ENCODE data around the gene NUP133. TPM values are rescaled to one million over a fixed set of nuclear protein-coding genes. Genes with fewer than 3 reads are reported as not detected.

Gene NUP133
- total RNA-seq, 1 experiment from 2014 or later, result 67.8 TPM

DNA sequence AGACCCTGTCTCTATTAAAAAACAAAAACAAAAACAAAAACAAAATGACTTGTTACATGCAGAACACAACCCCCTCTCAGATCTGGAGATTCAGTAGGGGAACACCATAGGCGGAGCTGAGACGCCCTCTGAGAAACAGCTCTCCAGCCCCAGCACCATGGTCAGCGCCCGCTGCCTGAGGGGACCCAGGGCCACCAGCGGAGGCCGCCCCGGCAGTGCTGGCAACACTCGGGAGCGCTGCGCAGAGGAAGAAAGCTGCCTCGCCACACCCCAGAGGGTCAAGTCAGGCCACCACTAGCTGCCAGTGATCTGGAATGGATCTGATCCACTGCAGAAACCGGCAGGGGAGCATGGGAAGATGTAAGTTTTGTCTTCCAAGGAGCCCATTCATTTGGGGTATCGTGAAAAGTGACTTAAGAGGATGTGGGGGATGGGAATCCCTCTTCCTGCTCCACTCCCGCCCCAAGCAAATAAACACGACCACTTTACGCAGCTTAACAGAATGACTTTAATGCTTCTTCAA lies 77.3 kb downstream of the NUP133 start (continued):
- TF ChIP-seq, protein P1, sequence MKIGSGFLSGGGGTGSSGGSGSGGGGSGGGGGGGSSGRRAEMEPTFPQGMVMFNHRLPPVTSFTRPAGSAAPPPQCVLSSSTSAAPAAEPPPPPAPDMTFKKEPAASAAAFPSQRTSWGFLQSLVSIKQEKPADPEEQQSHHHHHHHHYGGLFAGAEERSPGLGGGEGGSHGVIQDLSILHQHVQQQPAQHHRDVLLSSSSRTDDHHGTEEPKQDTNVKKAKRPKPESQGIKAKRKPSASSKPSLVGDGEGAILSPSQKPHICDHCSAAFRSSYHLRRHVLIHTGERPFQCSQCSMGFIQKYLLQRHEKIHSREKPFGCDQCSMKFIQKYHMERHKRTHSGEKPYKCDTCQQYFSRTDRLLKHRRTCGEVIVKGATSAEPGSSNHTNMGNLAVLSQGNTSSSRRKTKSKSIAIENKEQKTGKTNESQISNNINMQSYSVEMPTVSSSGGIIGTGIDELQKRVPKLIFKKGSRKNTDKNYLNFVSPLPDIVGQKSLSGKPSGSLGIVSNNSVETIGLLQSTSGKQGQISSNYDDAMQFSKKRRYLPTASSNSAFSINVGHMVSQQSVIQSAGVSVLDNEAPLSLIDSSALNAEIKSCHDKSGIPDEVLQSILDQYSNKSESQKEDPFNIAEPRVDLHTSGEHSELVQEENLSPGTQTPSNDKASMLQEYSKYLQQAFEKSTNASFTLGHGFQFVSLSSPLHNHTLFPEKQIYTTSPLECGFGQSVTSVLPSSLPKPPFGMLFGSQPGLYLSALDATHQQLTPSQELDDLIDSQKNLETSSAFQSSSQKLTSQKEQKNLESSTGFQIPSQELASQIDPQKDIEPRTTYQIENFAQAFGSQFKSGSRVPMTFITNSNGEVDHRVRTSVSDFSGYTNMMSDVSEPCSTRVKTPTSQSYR (CRISPR knock-in tag; IDR thresholded peaks at IDR 0.05), result 0 out of 2 replicates have a peak, but pooled peaks have one; percentile 57
- peak; percentile 90 for TF ChIP-seq TEAD1 (CRISPR knock-in tag; IDR thresholded peaks at IDR 0.05)
- TF ChIP-seq, protein P2, sequence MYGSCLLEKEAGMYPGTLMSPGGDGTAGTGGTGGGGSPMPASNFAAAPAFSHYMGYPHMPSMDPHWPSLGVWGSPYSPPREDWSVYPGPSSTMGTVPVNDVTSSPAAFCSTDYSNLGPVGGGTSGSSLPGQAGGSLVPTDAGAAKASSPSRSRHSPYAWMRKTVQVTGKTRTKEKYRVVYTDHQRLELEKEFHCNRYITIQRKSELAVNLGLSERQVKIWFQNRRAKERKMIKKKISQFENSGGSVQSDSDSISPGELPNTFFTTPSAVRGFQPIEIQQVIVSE (CRISPR knock-in tag; IDR thresholded peaks at IDR 0.05; ENCODE audit: borderline replicate concordance), result no peak
- TF ChIP-seq, protein P3, sequence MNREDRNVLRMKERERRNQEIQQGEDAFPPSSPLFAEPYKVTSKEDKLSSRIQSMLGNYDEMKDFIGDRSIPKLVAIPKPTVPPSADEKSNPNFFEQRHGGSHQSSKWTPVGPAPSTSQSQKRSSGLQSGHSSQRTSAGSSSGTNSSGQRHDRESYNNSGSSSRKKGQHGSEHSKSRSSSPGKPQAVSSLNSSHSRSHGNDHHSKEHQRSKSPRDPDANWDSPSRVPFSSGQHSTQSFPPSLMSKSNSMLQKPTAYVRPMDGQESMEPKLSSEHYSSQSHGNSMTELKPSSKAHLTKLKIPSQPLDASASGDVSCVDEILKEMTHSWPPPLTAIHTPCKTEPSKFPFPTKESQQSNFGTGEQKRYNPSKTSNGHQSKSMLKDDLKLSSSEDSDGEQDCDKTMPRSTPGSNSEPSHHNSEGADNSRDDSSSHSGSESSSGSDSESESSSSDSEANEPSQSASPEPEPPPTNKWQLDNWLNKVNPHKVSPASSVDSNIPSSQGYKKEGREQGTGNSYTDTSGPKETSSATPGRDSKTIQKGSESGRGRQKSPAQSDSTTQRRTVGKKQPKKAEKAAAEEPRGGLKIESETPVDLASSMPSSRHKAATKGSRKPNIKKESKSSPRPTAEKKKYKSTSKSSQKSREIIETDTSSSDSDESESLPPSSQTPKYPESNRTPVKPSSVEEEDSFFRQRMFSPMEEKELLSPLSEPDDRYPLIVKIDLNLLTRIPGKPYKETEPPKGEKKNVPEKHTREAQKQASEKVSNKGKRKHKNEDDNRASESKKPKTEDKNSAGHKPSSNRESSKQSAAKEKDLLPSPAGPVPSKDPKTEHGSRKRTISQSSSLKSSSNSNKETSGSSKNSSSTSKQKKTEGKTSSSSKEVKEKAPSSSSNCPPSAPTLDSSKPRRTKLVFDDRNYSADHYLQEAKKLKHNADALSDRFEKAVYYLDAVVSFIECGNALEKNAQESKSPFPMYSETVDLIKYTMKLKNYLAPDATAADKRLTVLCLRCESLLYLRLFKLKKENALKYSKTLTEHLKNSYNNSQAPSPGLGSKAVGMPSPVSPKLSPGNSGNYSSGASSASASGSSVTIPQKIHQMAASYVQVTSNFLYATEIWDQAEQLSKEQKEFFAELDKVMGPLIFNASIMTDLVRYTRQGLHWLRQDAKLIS (CRISPR knock-in tag; IDR thresholded peaks at IDR 0.05; ENCODE audit: borderline replicate concordance), result peak; percentile 32; the same call in 1 of the 2 replicates

DNA sequence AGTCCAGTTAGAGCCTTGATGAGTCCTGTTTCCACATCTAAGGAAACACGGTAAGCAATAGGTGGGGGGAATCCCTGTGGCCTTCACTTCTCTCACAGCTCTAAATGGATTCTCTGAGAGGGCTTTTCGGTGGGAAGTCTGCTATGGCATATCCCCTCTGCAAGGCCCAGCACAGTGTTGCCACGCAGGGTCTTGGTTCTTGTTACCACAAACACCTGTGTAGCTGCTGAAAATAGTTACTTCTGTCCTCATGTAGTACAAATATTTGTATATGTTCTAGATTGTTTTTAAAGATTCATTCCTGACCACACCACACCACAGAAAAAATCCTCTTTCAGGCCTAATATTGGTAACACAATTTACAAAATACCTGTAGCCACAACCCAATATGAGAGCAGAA lies 79.9 kb downstream of the NUP133 start:
- peaks cover 8% of the 10 kb centered on the region for H3K9me3 Mint-ChIP-seq

DNA sequence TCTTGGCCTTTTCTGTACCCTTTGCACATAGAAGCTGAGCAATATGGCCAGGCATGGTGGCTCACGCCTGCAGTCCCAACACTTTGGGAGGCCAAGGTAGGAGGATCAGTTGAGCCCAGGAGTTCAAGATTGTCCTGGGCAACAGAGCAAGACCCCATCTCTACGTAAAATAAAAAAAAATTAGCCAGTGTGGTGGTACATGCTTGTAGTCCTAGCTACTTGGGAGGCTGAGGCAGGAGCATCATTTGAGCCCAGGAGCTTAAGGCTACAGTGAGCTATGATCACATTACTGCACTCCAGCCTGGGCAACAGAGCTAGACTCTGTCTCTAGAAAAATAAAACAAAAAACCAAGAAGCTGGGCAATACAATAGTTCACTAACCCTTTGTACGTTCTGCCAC lies 80.6 kb downstream of the NUP133 start:
- no peak overlapping the region for H3K27ac Mint-ChIP-seq
- H3K4me1 Mint-ChIP-seq, result peaks cover 12% of the 10 kb centered on the region
- no peak overlapping the region for H3K4me3 Mint-ChIP-seq
- H3K27me3 Mint-ChIP-seq (ENCODE audit: low read depth), result peaks cover 61% of the 10 kb centered on the region
- CTCF ChIA-PET, result no interaction called here
- no peak for ATAC-seq
- no peak for DNase-seq (ENCODE audit: low spot score)
- H3K36me3 Mint-ChIP-seq, result peaks cover 10% of the 10 kb centered on the region
- peaks cover 13% of the 10 kb centered on the region for H3K9me3 Mint-ChIP-seq
- POLR2A ChIA-PET, result no interaction called here
- TF ChIP-seq, protein P4, sequence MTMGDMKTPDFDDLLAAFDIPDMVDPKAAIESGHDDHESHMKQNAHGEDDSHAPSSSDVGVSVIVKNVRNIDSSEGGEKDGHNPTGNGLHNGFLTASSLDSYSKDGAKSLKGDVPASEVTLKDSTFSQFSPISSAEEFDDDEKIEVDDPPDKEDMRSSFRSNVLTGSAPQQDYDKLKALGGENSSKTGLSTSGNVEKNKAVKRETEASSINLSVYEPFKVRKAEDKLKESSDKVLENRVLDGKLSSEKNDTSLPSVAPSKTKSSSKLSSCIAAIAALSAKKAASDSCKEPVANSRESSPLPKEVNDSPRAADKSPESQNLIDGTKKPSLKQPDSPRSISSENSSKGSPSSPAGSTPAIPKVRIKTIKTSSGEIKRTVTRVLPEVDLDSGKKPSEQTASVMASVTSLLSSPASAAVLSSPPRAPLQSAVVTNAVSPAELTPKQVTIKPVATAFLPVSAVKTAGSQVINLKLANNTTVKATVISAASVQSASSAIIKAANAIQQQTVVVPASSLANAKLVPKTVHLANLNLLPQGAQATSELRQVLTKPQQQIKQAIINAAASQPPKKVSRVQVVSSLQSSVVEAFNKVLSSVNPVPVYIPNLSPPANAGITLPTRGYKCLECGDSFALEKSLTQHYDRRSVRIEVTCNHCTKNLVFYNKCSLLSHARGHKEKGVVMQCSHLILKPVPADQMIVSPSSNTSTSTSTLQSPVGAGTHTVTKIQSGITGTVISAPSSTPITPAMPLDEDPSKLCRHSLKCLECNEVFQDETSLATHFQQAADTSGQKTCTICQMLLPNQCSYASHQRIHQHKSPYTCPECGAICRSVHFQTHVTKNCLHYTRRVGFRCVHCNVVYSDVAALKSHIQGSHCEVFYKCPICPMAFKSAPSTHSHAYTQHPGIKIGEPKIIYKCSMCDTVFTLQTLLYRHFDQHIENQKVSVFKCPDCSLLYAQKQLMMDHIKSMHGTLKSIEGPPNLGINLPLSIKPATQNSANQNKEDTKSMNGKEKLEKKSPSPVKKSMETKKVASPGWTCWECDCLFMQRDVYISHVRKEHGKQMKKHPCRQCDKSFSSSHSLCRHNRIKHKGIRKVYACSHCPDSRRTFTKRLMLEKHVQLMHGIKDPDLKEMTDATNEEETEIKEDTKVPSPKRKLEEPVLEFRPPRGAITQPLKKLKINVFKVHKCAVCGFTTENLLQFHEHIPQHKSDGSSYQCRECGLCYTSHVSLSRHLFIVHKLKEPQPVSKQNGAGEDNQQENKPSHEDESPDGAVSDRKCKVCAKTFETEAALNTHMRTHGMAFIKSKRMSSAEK (CRISPR knock-in tag; IDR thresholded peaks at IDR 0.05; ENCODE audit: borderline replicate concordance), result no peak
- TF ChIP-seq ZNF396 (CRISPR knock-in tag; IDR thresholded peaks at IDR 0.05; ENCODE audit: borderline replicate concordance) (no peak), ZNF121 (CRISPR knock-in tag; IDR thresholded peaks at IDR 0.05) (peak; percentile 18; the same call in 1 of the 2 replicates)
- TF ChIP-seq, protein P5, sequence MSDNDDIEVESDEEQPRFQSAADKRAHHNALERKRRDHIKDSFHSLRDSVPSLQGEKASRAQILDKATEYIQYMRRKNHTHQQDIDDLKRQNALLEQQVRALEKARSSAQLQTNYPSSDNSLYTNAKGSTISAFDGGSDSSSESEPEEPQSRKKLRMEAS (CRISPR knock-in tag; IDR thresholded peaks at IDR 0.05), result no peak

More for the DNA sequence above, 79.9 kb downstream of the NUP133 start:
- no peak for ATAC-seq
- peaks cover 5% of the 10 kb centered on the region for H3K36me3 Mint-ChIP-seq
- peaks cover 68% of the 10 kb centered on the region for H3K27me3 Mint-ChIP-seq (ENCODE audit: low read depth)
- H3K4me3 Mint-ChIP-seq, result no peak overlapping the region
- TF ChIP-seq ETV6 (CRISPR knock-in tag; IDR thresholded peaks at IDR 0.05) (no peak), NFYB (CRISPR knock-in tag; conservative IDR thresholded peaks at IDR 0.05; ENCODE audit: low read depth) (no peak), ZNF232 (CRISPR knock-in tag; IDR thresholded peaks at IDR 0.05) (no peak), KAT7 (CRISPR knock-in tag; IDR thresholded peaks at IDR 0.05; ENCODE audit: borderline replicate concordance) (no peak), SMAD3 (CRISPR knock-in tag; IDR thresholded peaks at IDR 0.05; ENCODE audit: borderline replicate concordance) (no peak), JUN (CRISPR knock-in tag; IDR thresholded peaks at IDR 0.05) (no peak)
- TF ChIP-seq, protein P6, sequence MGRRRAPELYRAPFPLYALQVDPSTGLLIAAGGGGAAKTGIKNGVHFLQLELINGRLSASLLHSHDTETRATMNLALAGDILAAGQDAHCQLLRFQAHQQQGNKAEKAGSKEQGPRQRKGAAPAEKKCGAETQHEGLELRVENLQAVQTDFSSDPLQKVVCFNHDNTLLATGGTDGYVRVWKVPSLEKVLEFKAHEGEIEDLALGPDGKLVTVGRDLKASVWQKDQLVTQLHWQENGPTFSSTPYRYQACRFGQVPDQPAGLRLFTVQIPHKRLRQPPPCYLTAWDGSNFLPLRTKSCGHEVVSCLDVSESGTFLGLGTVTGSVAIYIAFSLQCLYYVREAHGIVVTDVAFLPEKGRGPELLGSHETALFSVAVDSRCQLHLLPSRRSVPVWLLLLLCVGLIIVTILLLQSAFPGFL (CRISPR knock-in tag; IDR thresholded peaks at IDR 0.05; ENCODE audit: borderline replicate concordance), result no peak
- ChIA-PET POLR2A (no interaction called here), CTCF (no interaction called here)
- no peak for DNase-seq (ENCODE audit: low spot score)
- no peak overlapping the region for H3K27ac Mint-ChIP-seq
- peaks cover 13% of the 10 kb centered on the region for H3K4me1 Mint-ChIP-seq
